ENCODE data around the gene ACOX2.

GRCh38 chr3:58565621-58566397 is 28.8 kb upstream of the ACOX2 start:
- TF ChIP-seq, protein P1, sequence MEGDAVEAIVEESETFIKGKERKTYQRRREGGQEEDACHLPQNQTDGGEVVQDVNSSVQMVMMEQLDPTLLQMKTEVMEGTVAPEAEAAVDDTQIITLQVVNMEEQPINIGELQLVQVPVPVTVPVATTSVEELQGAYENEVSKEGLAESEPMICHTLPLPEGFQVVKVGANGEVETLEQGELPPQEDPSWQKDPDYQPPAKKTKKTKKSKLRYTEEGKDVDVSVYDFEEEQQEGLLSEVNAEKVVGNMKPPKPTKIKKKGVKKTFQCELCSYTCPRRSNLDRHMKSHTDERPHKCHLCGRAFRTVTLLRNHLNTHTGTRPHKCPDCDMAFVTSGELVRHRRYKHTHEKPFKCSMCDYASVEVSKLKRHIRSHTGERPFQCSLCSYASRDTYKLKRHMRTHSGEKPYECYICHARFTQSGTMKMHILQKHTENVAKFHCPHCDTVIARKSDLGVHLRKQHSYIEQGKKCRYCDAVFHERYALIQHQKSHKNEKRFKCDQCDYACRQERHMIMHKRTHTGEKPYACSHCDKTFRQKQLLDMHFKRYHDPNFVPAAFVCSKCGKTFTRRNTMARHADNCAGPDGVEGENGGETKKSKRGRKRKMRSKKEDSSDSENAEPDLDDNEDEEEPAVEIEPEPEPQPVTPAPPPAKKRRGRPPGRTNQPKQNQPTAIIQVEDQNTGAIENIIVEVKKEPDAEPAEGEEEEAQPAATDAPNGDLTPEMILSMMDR (IDR thresholded peaks at IDR 0.05) = no peak
- no peak for TF ChIP-seq POLR2A (IDR thresholded peaks at IDR 0.05)

All from body of pancreas (tissue), 4 donors.